BLaER1 treated with 17β-estradiol and CSF1 and Interleukin-3, amounts not matched to agents 10 nM and 100 nM (cell line): ENCODE measurements around the gene WDR72.

Experiments used
- H3K27ac ChIP-seq, 11 experiments: shearing (Covaris generic); formaldehyde crosslinking; 2 replicates each; pipeline ENCODE4 v1.8.1; 2022
- H3K27me3 ChIP-seq, 11 experiments: shearing (Covaris generic); formaldehyde crosslinking; 2 replicates each; pipeline ENCODE4 v1.8.1; 2022
- H3K36me3 ChIP-seq, 11 experiments: shearing (Covaris generic); formaldehyde crosslinking; 2 replicates each; pipeline ENCODE4 v1.8.1; 2022
- H3K4me1 ChIP-seq, 10 experiments: shearing (Covaris generic); formaldehyde crosslinking; 2 replicates each; pipeline ENCODE4 v1.8.1; 2022
- H3K4me2 ChIP-seq, 11 experiments: shearing (Covaris generic); formaldehyde crosslinking; 2 replicates each; pipeline ENCODE4 v1.8.1; 2022
- H3K4me3 ChIP-seq, 10 experiments: shearing (Covaris generic); formaldehyde crosslinking; 2 replicates each; pipeline ENCODE4 v1.8.1; 2022
- H3K9ac ChIP-seq, 11 experiments: shearing (Covaris generic); formaldehyde crosslinking; 2 replicates each; pipeline ENCODE4 v1.8.1; 2022
- H3K9me3 ChIP-seq, 11 experiments: shearing (Covaris generic); formaldehyde crosslinking; replicated peaks in 1 of 11; 2 replicates each; pipeline ENCODE4 v1.8.1; 2022
- H4K20me1 ChIP-seq, 11 experiments: shearing (Covaris generic); formaldehyde crosslinking; 2 replicates each; pipeline ENCODE4 v1.8.1; 2022
- Cebpa-rat ChIP-seq, 11 experiments: shearing (Covaris generic); IDR thresholded peaks; 2 replicates each; pipeline ENCODE4 v1.8.1; 2022

The WDR72 gene

GRCh38 chr15:53470743-53471142 is 288.7 kb downstream of the WDR72 start:
- Histone ChIP-seq H3K36me3 (no peaks in the 10 kb centered on the region), H4K20me1 (no peaks in the 10 kb centered on the region), H3K4me2 (no peak overlapping the region), H3K4me1 (no peaks in the 10 kb centered on the region), H3K27ac (no peak overlapping the region), H3K9ac (no peak overlapping the region), H3K27me3 (no peaks in the 10 kb centered on the region), H3K4me3 (no peak overlapping the region), H3K9me3 (no peaks in the 10 kb centered on the region)
- TF ChIP-seq Cebpa-rat (IDR thresholded peaks at IDR 0.05), result no peak

- Histone ChIP-seq H3K9ac (no peak overlapping the region), H3K27me3 (no peaks in the 10 kb centered on the region), H3K36me3 (no peaks in the 10 kb centered on the region), H3K9me3 (no peaks in the 10 kb centered on the region), H3K4me1 (no peaks in the 10 kb centered on the region), H3K4me3 (no peak overlapping the region), H3K4me2 (no peak overlapping the region), H4K20me1 (no peaks in the 10 kb centered on the region), H3K27ac (no peak overlapping the region)
- no peak for TF ChIP-seq Cebpa-rat (IDR thresholded peaks at IDR 0.05)
Observed at GRCh38 chr15:53469422-53469821, 290.0 kb downstream of the WDR72 start.
